K562 (cell line): Measurements from ENCODE around the gene LIN28A. TPM values are rescaled to one million over a fixed set of nuclear protein-coding genes. Genes with fewer than 3 reads are reported as not detected.

Experiments
- ATF4 ChIP-seq: fragments of 450-650 bp; formaldehyde crosslinking; IDR thresholded peaks from 2 replicates; pipeline ENCODE4 v1.4.0; 2022; ENCODE audit warnings: mild to moderate bottlenecking, moderate library complexity
- ATF7 ChIP-seq: fragments of 450-650 bp; IDR thresholded peaks from 2 replicates; pipeline ENCODE4 v1.7.1; 2014; ENCODE audit warnings: mild to moderate bottlenecking, moderate library complexity
- BCOR ChIP-seq: fragments of 450-650 bp; IDR thresholded peaks from 2 replicates; pipeline ENCODE4 v1.6.1; 2016
- EWSR1 ChIP-seq: fragments of 450-650 bp; IDR thresholded peaks from 2 replicates; pipeline ENCODE4 v1.6.1; 2018; ENCODE audit warnings: borderline replicate concordance, mild to moderate bottlenecking, low read depth, moderate library complexity; ENCODE audit not compliant: partially characterized antibody
- FOXK1 ChIP-seq: sonication (generic); formaldehyde crosslinking; IDR thresholded peaks from 2 replicates; pipeline ENCODE4 v1.8.0; 2022; ENCODE audit warnings: missing genetic modification reagents, mild to moderate bottlenecking, borderline replicate concordance
- ILF3 ChIP-seq: fragments of 450-650 bp; IDR thresholded peaks from 2 replicates; pipeline ENCODE4 v1.6.1; 2018; ENCODE audit warnings: antibody characterized with exemption, mild to moderate bottlenecking, moderate library complexity, borderline replicate concordance
- KLF1 ChIP-seq: fragments of 450-650 bp; IDR thresholded peaks from 2 replicates; pipeline ENCODE4 v1.6.1; 2016; ENCODE audit warnings: missing genetic modification characterization, missing compliant biosample characterization
- KLF10 ChIP-seq: fragments of 250-450 bp; sonication (Bioruptor Pico); IDR thresholded peaks from 2 replicates; pipeline ENCODE4 v1.6.1; 2021; ENCODE audit warnings: matching md5 sums
- MBD1 ChIP-seq: fragments of 250-450 bp; sonication (Bioruptor Pico); IDR thresholded peaks from 2 replicates; pipeline ENCODE4 v1.8.0; 2022; ENCODE audit warnings: inconsistent platforms
- MECOM ChIP-seq: fragments of 250-450 bp; sonication (Bioruptor Pico); IDR thresholded peaks from 2 replicates; pipeline ENCODE4 v1.8.0; 2022; ENCODE audit warnings: inconsistent platforms
- NBN ChIP-seq: fragments of 450-650 bp; IDR thresholded peaks from 2 replicates; pipeline ENCODE4 v1.6.1; 2016; ENCODE audit warnings: low read depth, mild to moderate bottlenecking
- NELFE ChIP-seq: IDR thresholded peaks from 2 replicates; pipeline ENCODE4 v1.6.1; 2011; ENCODE audit warnings: mild to moderate bottlenecking; ENCODE audit not compliant: insufficient read depth, insufficient read length
- NFIX ChIP-seq: fragments of 250-450 bp; sonication (Bioruptor Pico); IDR thresholded peaks from 2 replicates; pipeline ENCODE4 v1.4.0; 2020; ENCODE audit warnings: low read depth, mild to moderate bottlenecking, moderate library complexity
- NFRKB ChIP-seq: fragments of 450-650 bp; IDR thresholded peaks from 2 replicates; pipeline ENCODE4 v1.6.1; 2016; ENCODE audit warnings: low read depth
- PHB ChIP-seq: fragments of 250-450 bp; sonication (Bioruptor Pico); IDR thresholded peaks from 2 replicates; pipeline ENCODE4 v1.5.0; 2021
- RFX5 ChIP-seq: IDR thresholded peaks from 2 replicates; pipeline ENCODE4 v1.6.1; 2011; ENCODE audit warnings: low read depth, mild to moderate bottlenecking, improper control_type of control experiment, low read length
- SPI1 ChIP-seq: IDR thresholded peaks from 2 replicates; pipeline ENCODE4 v1.6.1; 2011; ENCODE audit warnings: low read depth, low read length, control low read depth, borderline replicate concordance
- SRSF3 ChIP-seq: fragments of 200-400 bp; formaldehyde crosslinking; IDR thresholded peaks from 2 replicates; pipeline ENCODE4 v1.6.1; 2016; ENCODE audit warnings: mild to moderate bottlenecking, low read length, moderate library complexity; ENCODE audit not compliant: insufficient read depth
- ZBTB9 ChIP-seq: fragments of 450-650 bp; formaldehyde crosslinking; IDR thresholded peaks from 2 replicates; pipeline ENCODE4 v1.4.0; 2020; ENCODE audit warnings: mild to moderate bottlenecking, moderate library complexity
- ZNF384 ChIP-seq: IDR thresholded peaks from 2 replicates; pipeline ENCODE4 v1.6.1; 2012; ENCODE audit warnings: low read depth, low read length, improper control_type of control experiment
- ZNF561 ChIP-seq: fragments of 450-650 bp; formaldehyde crosslinking; conservative IDR thresholded peaks from 2 replicates; pipeline ENCODE4 v1.4.0; 2020; ENCODE audit warnings: mild to moderate bottlenecking, moderate library complexity
- ZNF639 ChIP-seq, 2 experiments: fragments of 200-800 bp in 1 of 2; sonication (Bioruptor generic) in 1 of 2; sonication (generic) in 1 of 2; formaldehyde crosslinking in 1 of 2; IDR thresholded peaks in 1 of 2; conservative IDR thresholded peaks in 1 of 2; 2 replicates each; pipeline versions ENCODE4 v1.5.0 to v1.6.1; 2016 to 2020; ENCODE audit warnings: missing compliant biosample characterization in 1 of 2, missing genetic modification characterization in 1 of 2, missing genetic modification reagents in 1 of 2
- ZNF695 ChIP-seq: fragments of 450-650 bp; formaldehyde crosslinking; IDR thresholded peaks from 2 replicates; pipeline ENCODE4 v1.4.0; 2020; ENCODE audit warnings: mild to moderate bottlenecking, moderate library complexity
- polyA plus RNA-seq, 8 experiments: library from polyadenylated mRNA; depleted of rRNA in 4 of 8; stranded (reverse) in 5 of 8; unstranded in 3 of 8; fragments of >200 nt; fragmentation: Nextera tagmentation in 2 of 8; fragmentation: Illumina TruSeq in 1 of 8; extraction: Ambion mirVana in 2 of 8; extraction: Trizol in 1 of 8; gene quantifications; 2 replicates each; pipeline versions ENCODE4 v1.2.1 to v1.2.3, GENCODE V29; 2011 to 2014; ENCODE audit warnings: inconsistent platforms in 1 of 8, missing spikeins in 1 of 8
- total RNA-seq, 7 experiments: library from RNA; depleted of rRNA in 6 of 7; stranded (reverse); fragments of >200 nt in 6 of 7; fragmentation: Illumina TruSeq in 2 of 7; extraction: Trizol in 2 of 7; gene quantifications; 2 replicates each; pipeline versions ENCODE4 v1.2.1 to v1.2.3, GENCODE V29; 2011 to 2021; ENCODE audit warnings: low replicate concordance in 1 of 7

Gene LIN28A
- total and polyA plus RNA-seq, 9 of the 15 experiments (the other 6 are each of a cell fraction or from before 2014, with no cell fraction given): 0.80 to 5.4 (median 3.9) TPM

- peak in 1 of 2 experiments; percentile 81; a peak in 1 of 4 replicates for TF ChIP-seq ZNF639 (CRISPR knock-in tag; conservative IDR thresholded peaks at IDR 0.05 in 1 of 2, IDR thresholded peaks at IDR 0.05 in 1 of 2)
- peak; percentile 55; the same call in 1 of the 2 replicates for TF ChIP-seq FOXK1 (CRISPR knock-in tag)
- TF ChIP-seq ZNF384: peak; percentile 59; the same call in 1 of the 2 replicates
- TF ChIP-seq NELFE: no peak
- TF ChIP-seq SPI1: peak; percentile 99
- peak; percentile 52; the same call in 1 of the 2 replicates for TF ChIP-seq ZBTB9 (CRISPR knock-in tag)
- peak; percentile 92 for TF ChIP-seq ATF7
- peak; percentile 99 for TF ChIP-seq KLF1 (tag)
- 0 out of 2 replicates have a peak, but pooled peaks have one; percentile 8 for TF ChIP-seq ATF4 (CRISPR knock-in tag)
- no peak for TF ChIP-seq EWSR1
- TF ChIP-seq BCOR: no peak
- peak; percentile 91 for TF ChIP-seq NBN
- TF ChIP-seq NFIX (CRISPR knock-in tag): no peak
- peak; percentile 52; the same call in 1 of the 2 replicates for TF ChIP-seq NFRKB
- no peak for TF ChIP-seq RFX5
- no peak for TF ChIP-seq KLF10 (CRISPR knock-in tag)
- no peak for TF ChIP-seq ZNF561
- no peak for TF ChIP-seq MBD1
- TF ChIP-seq ILF3: no peak
- TF ChIP-seq MECOM (CRISPR knock-in tag): peak; percentile 91
- no peak for TF ChIP-seq PHB (CRISPR knock-in tag)
- TF ChIP-seq SRSF3: no peak
- TF ChIP-seq ZNF695 (CRISPR knock-in tag): no peak
These were observed 32.3 kb upstream of the LIN28A start (continued) for GRCh38 chr1:26378088-26378878.
